NCI-H2171 treated with DMSO at 0.1 percent for 48 hours (cell line): ENCODE results near the gene DDIAS.
A peak's percentile ranks its signal among the peaks of the same experiment; 100 is the strongest.
"Not testable (repeated sequence)": the region's sequence is repeated elsewhere in the genome, so short reads cannot be mapped to it uniquely, and the experiment has no call there.

ENCODE experiments used
- DNase-seq: peaks from one replicate; lab custom pipeline; 2025; lab: John Stamatoyannopoulos, UW

DDIAS gene

GRCh38 chr11:82927264-82927880, 25.8 kb downstream of the DDIAS start:
- peak; percentile 50 for DNase-seq

GRCh38 chr11:82929121-82929520, 27.6 kb downstream of the DDIAS start:
- DNase-seq: no peak

DNA sequence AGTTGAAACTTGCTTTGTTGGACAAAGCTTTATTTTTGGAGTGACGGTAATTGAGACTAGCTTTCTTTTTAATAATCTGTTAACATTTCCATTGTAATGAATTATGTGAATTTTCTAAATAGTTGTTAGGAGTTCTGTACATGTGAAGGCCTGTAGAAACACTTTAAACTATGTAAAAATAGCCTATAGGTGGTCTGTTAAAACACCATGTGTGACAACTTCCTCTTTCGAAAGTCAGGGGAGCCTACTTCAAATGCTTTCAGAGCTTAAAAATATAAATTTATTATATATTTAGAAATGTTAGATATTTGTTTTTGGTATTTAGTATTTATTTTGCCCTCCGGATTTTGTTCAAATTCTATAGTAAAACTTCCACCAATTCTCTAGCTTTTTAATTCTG, 28.7 kb downstream of the DDIAS start:
- no peak for DNase-seq

DNA sequence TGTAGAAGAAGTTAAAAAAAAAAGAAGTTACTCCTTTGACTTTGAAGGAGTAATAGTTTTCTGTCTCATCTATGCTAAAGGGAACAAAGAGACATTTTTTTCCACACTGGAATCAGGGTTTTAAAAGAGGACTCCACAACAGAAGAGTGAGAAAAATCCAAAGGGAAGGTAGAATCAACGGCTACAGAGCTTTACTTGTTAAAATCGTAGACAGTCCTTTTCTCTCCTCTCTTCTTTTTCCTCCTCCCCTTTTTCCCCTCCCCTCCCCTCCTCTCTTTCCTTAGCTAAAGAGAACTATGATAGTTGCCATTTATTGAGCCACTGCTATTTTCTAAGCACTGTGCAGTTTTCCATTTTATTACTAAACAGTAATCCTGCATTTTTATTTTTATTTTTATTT, 29.2 kb downstream of the DDIAS start:
- no peak for DNase-seq

- no peak for DNase-seq
These were observed 31.0 kb downstream of the DDIAS start for GRCh38 chr11:82932564-82932963.

- no peak for DNase-seq
These were observed 34.7 kb downstream of the DDIAS start for GRCh38 chr11:82936261-82936660.

- no peak for DNase-seq
These were observed 36.0 kb downstream of the DDIAS start for GRCh38 chr11:82937554-82937953.

- DNase-seq: no peak
These were observed 37.9 kb downstream of the DDIAS start for GRCh38 chr11:82939456-82939855.

DNA sequence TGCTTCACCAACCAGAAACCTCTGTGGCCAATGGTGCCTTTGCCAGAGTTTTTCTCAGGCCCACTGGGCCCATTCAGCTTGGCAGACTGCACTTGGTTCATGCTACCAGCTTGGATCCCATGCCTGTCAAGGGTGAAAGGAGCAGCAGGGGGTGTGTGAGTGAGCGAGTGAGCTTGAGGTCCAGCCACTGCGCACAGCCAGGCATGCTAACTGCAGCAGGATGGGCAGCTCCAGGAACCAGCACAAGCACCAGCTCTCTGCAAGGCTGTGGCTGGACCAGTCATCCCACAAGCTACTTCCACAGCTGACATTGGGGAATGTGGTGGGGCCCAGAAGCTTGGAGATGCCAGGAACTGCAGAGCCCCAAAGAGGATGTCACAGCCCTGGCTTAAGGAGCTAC, 40.8 kb downstream of the DDIAS start:
- DNase-seq: no peak

DNA sequence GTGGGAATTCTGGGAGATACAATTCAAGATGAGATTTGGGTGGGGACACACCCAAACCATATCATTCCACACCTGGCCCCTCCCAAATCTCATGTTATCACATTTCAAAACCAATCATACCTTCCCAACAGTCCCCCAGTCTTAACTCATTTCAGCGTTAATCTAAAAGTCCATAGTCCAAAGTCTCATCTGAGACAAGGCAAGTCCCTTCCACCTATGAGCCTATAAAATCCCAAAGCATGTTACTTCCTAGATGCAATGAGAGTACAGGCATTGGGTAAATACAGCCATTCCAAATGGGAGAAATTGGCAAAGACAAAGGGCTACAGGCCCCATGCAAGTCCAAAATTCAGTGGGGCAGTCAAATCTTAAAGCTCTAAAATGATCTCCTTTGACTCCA, 41.9 kb downstream of the DDIAS start:
- DNase-seq: not testable (repeated sequence)

GRCh38 chr11:82944198-82944597, 42.7 kb downstream of the DDIAS start:
- DNase-seq: no peak

DNA sequence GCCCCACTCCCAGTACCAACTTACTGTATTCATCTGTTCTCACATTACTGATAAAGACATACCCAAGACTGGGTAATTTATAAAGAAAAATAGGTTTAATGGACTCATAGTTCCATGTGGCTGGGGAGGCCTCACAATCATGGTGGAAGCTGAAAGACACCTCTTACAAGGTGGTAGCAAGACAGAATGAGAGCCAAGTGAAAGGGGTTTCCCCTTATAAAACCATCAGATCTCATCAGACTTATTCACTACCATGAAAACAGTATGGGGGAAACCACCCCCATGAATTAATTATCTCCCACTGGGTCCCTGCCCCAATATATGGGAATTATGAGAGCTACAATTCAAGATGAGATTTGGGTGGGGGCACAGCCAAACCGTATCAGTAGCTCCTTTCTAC, 43.5 kb downstream of the DDIAS start:
- not testable (repeated sequence) for DNase-seq

- no peak for DNase-seq
These were observed 44.1 kb downstream of the DDIAS start for GRCh38 chr11:82945682-82946081.

DNA sequence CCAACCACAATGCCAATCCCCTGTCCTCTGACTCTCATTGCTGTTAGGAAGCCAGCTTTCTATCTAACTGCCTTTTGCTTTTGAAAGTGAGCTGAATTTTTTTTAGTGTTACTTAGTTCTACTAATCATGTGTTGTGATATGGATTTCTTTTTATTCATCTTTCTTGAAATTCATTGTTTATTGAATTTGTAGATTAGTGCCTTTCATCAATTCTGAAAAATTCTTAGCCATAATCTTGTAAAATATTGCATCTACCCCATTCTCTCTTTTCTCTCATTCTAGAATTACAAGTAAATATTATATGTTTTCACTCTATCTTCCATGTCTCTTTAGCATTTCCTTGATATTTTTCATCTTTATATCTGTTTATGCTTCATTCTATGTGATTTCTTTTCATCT, 47.8 kb downstream of the DDIAS start:
- no peak for DNase-seq

GRCh38 chr11:82950502-82950901, 49.0 kb downstream of the DDIAS start:
- DNase-seq: not testable (repeated sequence)

DNA sequence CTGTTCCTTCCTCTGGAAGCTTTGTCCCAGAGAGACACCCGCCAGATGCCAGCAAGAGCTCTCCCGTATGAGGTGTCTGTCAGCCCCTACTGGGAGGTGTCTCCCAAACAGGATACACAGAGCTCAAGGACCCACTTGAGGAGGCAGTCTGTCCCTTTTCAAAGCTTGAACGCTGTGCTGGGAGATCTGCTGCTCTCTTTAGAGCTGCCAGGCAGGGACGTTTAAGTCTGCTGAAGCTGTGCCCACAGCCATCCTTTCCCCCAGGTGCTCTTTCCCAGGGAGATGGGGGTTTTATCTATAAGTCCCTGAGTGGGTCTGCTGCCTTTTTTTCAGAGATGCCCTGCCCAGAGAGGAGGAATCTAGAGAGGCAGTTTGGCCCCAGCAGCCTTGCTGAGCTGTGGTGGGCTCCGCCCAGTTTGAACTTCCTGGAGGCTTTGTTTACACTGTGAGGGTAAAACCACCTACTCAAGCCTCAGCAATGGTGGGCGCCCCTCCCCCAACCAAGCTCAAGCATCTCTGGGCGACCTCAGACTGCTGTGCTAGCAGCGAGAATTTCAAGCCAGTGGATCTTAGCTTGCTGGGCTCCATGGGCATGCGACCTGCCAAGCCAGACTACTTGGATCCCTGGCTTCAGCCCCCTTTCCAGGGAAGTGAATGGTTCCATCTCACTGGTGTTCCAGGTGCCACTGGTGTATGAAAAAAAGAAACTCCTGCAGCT, 54.4 kb downstream of the DDIAS start:
- DNase-seq: peak; percentile 18

DNA sequence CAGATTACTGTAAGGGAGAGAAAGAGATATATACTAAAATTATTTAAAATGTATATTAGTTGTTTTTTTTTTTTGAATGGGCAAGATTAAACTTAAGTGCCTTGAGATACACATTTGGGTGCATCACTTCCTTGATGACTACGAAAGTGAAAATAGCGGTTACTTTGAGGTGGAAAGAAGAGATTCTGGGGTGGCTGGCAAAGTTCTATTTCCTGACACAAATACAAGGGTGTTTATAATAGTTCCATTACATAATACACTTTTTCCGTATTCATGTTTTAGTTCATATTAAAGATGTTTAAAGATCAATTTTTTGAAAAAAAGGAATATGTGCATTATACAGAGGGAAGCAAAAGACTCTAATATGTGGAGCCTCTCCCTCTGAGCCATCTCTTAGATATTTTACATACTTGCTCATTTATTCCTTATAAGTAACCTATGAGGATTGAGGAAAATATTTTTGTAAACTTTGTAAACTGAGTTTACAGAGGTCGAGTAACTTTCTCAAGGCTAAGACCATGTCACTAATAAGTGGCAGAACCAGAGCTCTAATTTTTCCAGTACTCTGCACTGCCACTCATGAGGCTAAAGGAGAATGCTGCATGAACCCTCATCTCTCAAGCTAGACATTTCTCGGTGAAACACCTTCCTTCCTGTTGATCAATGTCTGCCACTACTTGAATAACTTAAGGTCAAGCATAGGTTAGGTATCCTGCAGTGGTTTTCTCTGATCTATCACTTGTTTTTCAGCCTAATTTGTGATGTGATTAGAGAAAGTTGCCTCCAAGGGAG, 58.6 kb downstream of the DDIAS start:
- DNase-seq: no peak

GRCh38 chr11:82960779-82961143, 59.2 kb downstream of the DDIAS start:
- no peak for DNase-seq

- not testable (repeated sequence) for DNase-seq
These were observed 60.5 kb downstream of the DDIAS start for GRCh38 chr11:82962021-82962420.

- no peak for DNase-seq
These were observed 65.8 kb downstream of the DDIAS start for GRCh38 chr11:82967381-82967780.

- DNase-seq: no peak
These were observed 68.3 kb downstream of the DDIAS start for GRCh38 chr11:82969811-82970210.

DNA sequence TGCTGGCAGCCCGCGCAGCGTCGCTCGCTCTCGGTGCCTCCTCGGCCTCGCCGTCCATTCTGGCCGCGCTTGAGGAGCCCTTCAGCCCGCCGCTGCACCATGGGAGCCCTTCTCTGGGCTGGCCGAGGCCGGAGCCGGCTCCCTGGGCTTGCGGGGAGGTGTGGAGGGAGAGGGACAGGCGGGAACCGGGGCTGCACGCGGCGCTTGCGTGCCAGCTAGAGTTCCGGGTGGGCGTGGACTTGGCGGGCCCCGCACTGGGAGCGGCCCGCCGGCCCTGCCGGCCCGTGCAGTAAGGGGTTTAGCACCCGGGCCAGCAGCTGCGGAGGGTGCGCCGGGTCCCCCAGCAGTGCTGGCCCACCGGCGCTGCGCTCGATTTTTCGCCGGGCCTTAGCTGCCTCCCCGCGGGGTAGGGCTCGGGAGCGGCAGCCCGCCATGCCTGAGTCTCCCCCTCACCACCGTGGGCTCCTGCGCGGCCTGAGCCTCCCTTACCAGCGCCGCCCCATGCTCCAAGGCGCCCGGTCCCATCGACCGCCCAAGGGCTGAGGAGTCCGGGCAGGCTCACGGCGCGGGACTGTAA, 69.1 kb downstream of the DDIAS start:
- not testable (repeated sequence) for DNase-seq

DNA sequence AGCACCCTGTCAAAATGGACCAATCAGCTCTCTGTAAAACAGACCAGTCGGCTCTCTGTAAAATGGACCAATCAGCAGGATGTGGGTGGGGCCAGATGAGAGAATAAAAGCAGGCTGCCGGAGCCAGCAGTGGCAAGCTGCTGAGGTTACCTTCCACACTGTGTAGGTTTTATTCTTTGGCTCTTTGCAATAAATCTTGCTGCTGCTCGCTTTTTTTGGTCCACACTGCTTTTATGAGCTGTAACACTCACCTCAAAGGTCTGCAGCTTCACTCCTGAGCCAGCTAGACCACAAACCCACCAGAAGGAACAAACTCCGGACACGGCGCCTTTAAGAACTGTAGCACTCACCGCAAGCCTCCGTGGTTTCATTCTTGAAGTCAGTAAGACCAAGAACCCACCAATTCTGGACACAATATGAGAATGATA, 70.0 kb downstream of the DDIAS start:
- DNase-seq: not testable (repeated sequence)
